Endothelial cell of umbilical vein (primary cell): ENCODE data around the gene MYCBP2. TPM values are rescaled to one million over a fixed set of nuclear protein-coding genes. Genes with fewer than 3 reads are reported as not detected.

Source experiments
- BruUV-seq: library from RNA; stranded (reverse); fragments of 400-500 nt; replicated peaks from 2 replicates; lab custom pipeline; 2021; lab: Mats Ljungman, UMichigan
- CTCF ChIA-PET: fragments of 300-600, 350-600 bp; sonication (Branson Sonifier 250); formaldehyde crosslinking; loops from one replicate; lab custom pipeline; 2021; ENCODE audit warnings: antibody characterized with exemption, inconsistent platforms; lab: Charles Lee
- POLR2A ChIA-PET: fragments of 300-600, 350-600 bp; sonication (Branson Sonifier 250); formaldehyde crosslinking; loops from one replicate; lab custom pipeline; 2021; ENCODE audit warnings: antibody characterized with exemption, inconsistent platforms; lab: Charles Lee
- DNase-seq: peaks from one replicate; pipeline ENCODE4 v3.0.0-alpha.2; 2011; ENCODE audit warnings: low read depth, low spot score
- FAIRE-seq: peaks from 2 replicates; lab custom pipeline; 2011; peaks lifted over from hg19 to GRCh38; lab: Jason Lieb, UNC
- H2AFZ ChIP-seq: 2 replicates; pipeline ENCODE4 v1.6.0; 2012; ENCODE audit warnings: low read depth, low read length, control low read depth, inconsistent platforms
- H3K27ac ChIP-seq: 2 replicates; pipeline ENCODE4 v1.5.1; 2011; ENCODE audit warnings: low read depth, mild to moderate bottlenecking, control low read depth, low read length, moderate library complexity; ENCODE audit not compliant: insufficient read depth
- H3K27me3 ChIP-seq, 2 experiments: 2 replicates each; pipeline versions ENCODE4 v1.6.0 to v1.6.1; 2011; ENCODE audit warnings: low read length in 2 of 2, mixed read lengths in 1 of 2; ENCODE audit not compliant: control insufficient read depth in 2 of 2, insufficient read depth in 2 of 2
- H3K36me3 ChIP-seq, 2 experiments: 2 replicates in 1 of 2; 3 replicates in 1 of 2; pipeline ENCODE4 v1.5.1; 2011; ENCODE audit warnings: low read length in 2 of 2, mild to moderate bottlenecking in 1 of 2, moderate library complexity in 1 of 2; ENCODE audit not compliant: control insufficient read depth in 2 of 2, insufficient read depth in 2 of 2; ENCODE audit errors: extremely low read depth in 1 of 2
- H3K4me1 ChIP-seq: 3 replicates; pipeline ENCODE4 v1.5.1; 2011; ENCODE audit warnings: mild to moderate bottlenecking, low read length; ENCODE audit not compliant: control insufficient read depth, insufficient read depth; ENCODE audit errors: extremely low read depth
- H3K4me2 ChIP-seq: 2 replicates; pipeline ENCODE4 v1.6.1; 2011; ENCODE audit warnings: low read length, control low read depth, mixed read lengths; ENCODE audit not compliant: insufficient read depth
- H3K4me3 ChIP-seq, 3 experiments: fragments of 200-600 bp in 1 of 3; sonication (generic), shearing (Covaris generic) in 1 of 3; replicated peaks in 1 of 3; 2 replicates each; pipeline ENCODE4 v1.5.1; 2011 to 2016; ENCODE audit warnings: control low read depth in 3 of 3, low read length in 3 of 3, mild to moderate bottlenecking in 2 of 3, inconsistent platforms in 1 of 3, low read depth in 1 of 3, moderate library complexity in 1 of 3; ENCODE audit not compliant: insufficient read depth in 1 of 3
- H3K79me2 ChIP-seq: 2 replicates; pipeline ENCODE4 v1.6.0; 2012; ENCODE audit warnings: low read length, inconsistent platforms; ENCODE audit not compliant: control insufficient read depth, insufficient read depth
- H3K9ac ChIP-seq: replicated peaks from 2 replicates; pipeline ENCODE3; 2011; ENCODE audit warnings: low read length, control low read depth; ENCODE audit not compliant: insufficient read depth; ENCODE audit errors: extremely low read depth
- H3K9me1 ChIP-seq: replicated peaks from 3 replicates; pipeline ENCODE4 v1.6.0; 2011; ENCODE audit warnings: mild to moderate bottlenecking, low read length; ENCODE audit not compliant: control insufficient read depth, insufficient read depth; ENCODE audit errors: extremely low read depth
- H3K9me3 ChIP-seq: replicated peaks from 2 replicates; pipeline ENCODE4 v1.5.1; 2012; ENCODE audit warnings: low read length, inconsistent platforms; ENCODE audit not compliant: control insufficient read depth, insufficient read depth
- H4K20me1 ChIP-seq: replicated peaks from 2 replicates; pipeline ENCODE3; 2011; ENCODE audit warnings: mild to moderate bottlenecking, low read length; ENCODE audit not compliant: control insufficient read depth, insufficient read depth; ENCODE audit errors: extremely low read depth
- CTCF ChIP-seq, 2 donors: IDR thresholded peaks; 1 replicate in 1 of 2; 2 replicates in 1 of 2; pipeline ENCODE4 v1.5.1; 2011; ENCODE audit warnings: low read length in 2 of 2, mild to moderate bottlenecking in 2 of 2, moderate library complexity in 2 of 2, control low read depth in 1 of 2, inconsistent platforms in 1 of 2, low read depth in 1 of 2; ENCODE audit not compliant: insufficient read depth in 1 of 2; ENCODE audit errors: extremely low read depth in 1 of 2
- EZH2 ChIP-seq: IDR thresholded peaks from 2 replicates; pipeline ENCODE4 v1.6.1; 2012; ENCODE audit warnings: borderline replicate concordance, low read depth, mild to moderate bottlenecking, moderate library complexity, low read length, inconsistent platforms; ENCODE audit not compliant: severe bottlenecking
- FOS ChIP-seq: IDR thresholded peaks from 2 replicates; pipeline ENCODE4 v1.6.1; 2011; ENCODE audit warnings: mild to moderate bottlenecking, low read length, moderate library complexity, borderline replicate concordance; ENCODE audit not compliant: insufficient read depth
- GATA2 ChIP-seq: IDR thresholded peaks from 2 replicates; pipeline ENCODE4 v1.7.0; 2011; ENCODE audit warnings: low read depth, mild to moderate bottlenecking, moderate library complexity, mixed read lengths, low read length; ENCODE audit not compliant: insufficient read length, insufficient read depth
- JUN ChIP-seq: IDR thresholded peaks from 2 replicates; pipeline ENCODE4 v1.6.1; 2011; ENCODE audit warnings: borderline replicate concordance, low read depth; ENCODE audit not compliant: insufficient read length, insufficient read depth
- MAX ChIP-seq: IDR thresholded peaks from 2 replicates; pipeline ENCODE4 v1.6.1; 2011; ENCODE audit not compliant: insufficient read depth, insufficient read length
- MYC ChIP-seq: IDR thresholded peaks from one replicate; pipeline ENCODE4 v1.6.1; 2011; ENCODE audit warnings: mild to moderate bottlenecking, low read depth, low read length
- POLR2A ChIP-seq: IDR thresholded peaks from 2 replicates; pipeline ENCODE4 v1.6.1; 2012; ENCODE audit warnings: low read depth, mild to moderate bottlenecking, control low read depth, low read length
- POLR2AphosphoS5 ChIP-seq: IDR thresholded peaks from 2 replicates; pipeline ENCODE4 v1.6.1; 2012; ENCODE audit warnings: low read depth, mild to moderate bottlenecking, control low read depth, low read length, moderate library complexity; ENCODE audit not compliant: insufficient read depth
- dilution Hi-C: fragments of 300-500 bp; cut with MboI; formaldehyde crosslinking; loops from one replicate; pipeline ENCODE4 v1.15.0; 2019; ENCODE audit warnings: low sequenced_read_pairs; ENCODE audit not compliant: extremely low pct_ligation_motif_present
- intact Hi-C: fragments of 100-400 bp; cut with micrococcal nuclease; formaldehyde crosslinking; loops from one replicate; pipeline ENCODE4 v1.10.0; 2022
- polyA plus RNA-seq, 4 experiments: library from polyadenylated mRNA; depleted of rRNA in 3 of 4; stranded (reverse) in 3 of 4; unstranded in 1 of 4; fragments of >200 nt; gene quantifications; 2 replicates each; pipeline versions ENCODE4 v1.2.1 to v1.2.3, GENCODE V29; 2011 to 2012; ENCODE audit warnings: missing spikeins in 1 of 4
- total RNA-seq: library from RNA; stranded (reverse); gene quantifications from 2 replicates; pipeline ENCODE4 v1.2.3, GENCODE V29; 2021

MYCBP2 gene
- total and polyA plus RNA-seq, 2 donors (not counting 3 experiments of a cell fraction or from before 2014, with no cell fraction given): 30.5 to 89.8 TPM

GRCh38 chr13:77218274-77218673 lies 108.6 kb downstream of the MYCBP2 start:
- Histone ChIP-seq H3K9me1 (no peaks in the 10 kb centered on the region), H3K27me3 (no peaks in the 10 kb centered on the region), H3K4me2 (no peak overlapping the region), H3K9ac (no peak overlapping the region), H4K20me1 (no peaks in the 10 kb centered on the region), H3K9me3 (no peaks in the 10 kb centered on the region), H3K4me1 (peaks cover 7% of the 10 kb centered on the region), H2AFZ (no peak overlapping the region), H3K36me3 (peaks cover 0 to 9% of the 10 kb centered on the region in 2 experiments), H3K4me3 (no peak overlapping the region), H3K79me2 (no peaks in the 10 kb centered on the region), H3K27ac (no peak overlapping the region)
- BruUV-seq: no TSS peak
- ChIA-PET POLR2A (no interaction called here), CTCF (interaction anchor here (1.8 kb wide), 1 partner anchor 10 kb away, joined by 9 read pairs; no protein-coding TSS in a partner anchor)
- TF ChIP-seq FOS (no peak), JUN (no peak), MAX (no peak), MYC (no peak), EZH2 (no peak), POLR2AphosphoS5 (no peak), CTCF (IDR thresholded peaks at IDR 0.05; ENCODE audit: extremely low read depth in 1 of 2, insufficient read depth in 1 of 2, low read depth in 1 of 2, low read length in 2 of 2) (no peak), GATA2 (no peak), POLR2A (no peak)
- DNase-seq (no peak), FAIRE-seq (no peak)
- intact Hi-C loops: no loop called here
- dilution Hi-C loops: no loop called here
